Inflammatory macrophage treated with lipopolysaccharide for 1 hour (primary cell): ENCODE results near the gene USF2.

Source experiments
- DNase-seq, 2 donors: peaks; one replicate each; pipeline ENCODE4 v3.0.0-alpha.2; 2020 to 2022

The USF2 gene

GRCh38 chr19:35287713-35288112 lies 19.0 kb downstream of the USF2 start:
- no peak for DNase-seq

- no peak for DNase-seq
Observed at GRCh38 chr19:35288331-35288730, 19.6 kb downstream of the USF2 start.

GRCh38 chr19:35288906-35289305 lies 20.1 kb downstream of the USF2 start:
- no peak for DNase-seq

- no peak for DNase-seq
Observed at GRCh38 chr19:35290381-35291127, 21.8 kb downstream of the USF2 start.

- DNase-seq = no peak
Observed at GRCh38 chr19:35291259-35291658, 22.5 kb downstream of the USF2 start.

- no peak for DNase-seq
Observed at GRCh38 chr19:35291916-35292315, 23.2 kb downstream of the USF2 start, which contains the start of gene MAG. Gene MAG, plus strand, starts transcription at chr19:35292161. Its CDS starts 3,248 bp downstream, at chr19:35295409.

GRCh38 chr19:35292421-35293362 lies 23.9 kb downstream of the USF2 start:
- no peak for DNase-seq

GRCh38 chr19:35293363-35293739 lies 24.6 kb downstream of the USF2 start:
- DNase-seq = no peak

GRCh38 chr19:35293808-35294207 lies 25.0 kb downstream of the USF2 start:
- no peak for DNase-seq

GRCh38 chr19:35294328-35294727 lies 25.6 kb downstream of the USF2 start:
- no peak for DNase-seq

GRCh38 chr19:35294859-35295791 lies 26.4 kb downstream of the USF2 start:
- no peak for DNase-seq

- no peak for DNase-seq
Observed at GRCh38 chr19:35295792-35296462, 27.2 kb downstream of the USF2 start.

GRCh38 chr19:35296644-35297514 lies 28.1 kb downstream of the USF2 start:
- DNase-seq = no peak

GRCh38 chr19:35297515-35297848 lies 28.7 kb downstream of the USF2 start:
- DNase-seq = no peak

- no peak for DNase-seq
Observed at GRCh38 chr19:35297922-35298321, 29.2 kb downstream of the USF2 start.

- DNase-seq = no peak
Observed at GRCh38 chr19:35298561-35298972, 29.8 kb downstream of the USF2 start.

GRCh38 chr19:35299523-35300338 lies 31.0 kb downstream of the USF2 start:
- DNase-seq = no peak

- no peak for DNase-seq
Observed at GRCh38 chr19:35300339-35300649, 31.5 kb downstream of the USF2 start.

- no peak for DNase-seq
Observed at GRCh38 chr19:35301961-35302360, 33.2 kb downstream of the USF2 start.

GRCh38 chr19:35302446-35302845 lies 33.7 kb downstream of the USF2 start:
- no peak for DNase-seq
